GM21619 (cell line): ENCODE results near the gene TRABD2B.

ENCODE experiments used
- ATAC-seq: cut with Tn5 transposase; IDR thresholded peaks from one replicate; pipeline ENCODE4 v1.9.1; 2021; ENCODE audit not compliant: unreplicated experiment

The TRABD2B gene

GRCh38 chr1:47711184-47711847 lies 285.9 kb downstream of the TRABD2B start:
- ATAC-seq: no peak
